Stimulated activated CD8-positive, alpha-beta memory T cell treated with anti-CD3 and anti-CD28 coated beads, Interleukin-7, amount 100 ng/mL, for 4 hours (primary cell): ENCODE measurements around the gene FBXW5.
A peak's percentile ranks its signal among the peaks of the same experiment; 100 is the strongest.

Experiments
- DNase-seq, 2 donors: peaks; one replicate each; pipeline ENCODE4 v3.0.0-alpha.2; 2020; ENCODE audit warnings: low read depth in 2 of 2

FBXW5 gene

DNA sequence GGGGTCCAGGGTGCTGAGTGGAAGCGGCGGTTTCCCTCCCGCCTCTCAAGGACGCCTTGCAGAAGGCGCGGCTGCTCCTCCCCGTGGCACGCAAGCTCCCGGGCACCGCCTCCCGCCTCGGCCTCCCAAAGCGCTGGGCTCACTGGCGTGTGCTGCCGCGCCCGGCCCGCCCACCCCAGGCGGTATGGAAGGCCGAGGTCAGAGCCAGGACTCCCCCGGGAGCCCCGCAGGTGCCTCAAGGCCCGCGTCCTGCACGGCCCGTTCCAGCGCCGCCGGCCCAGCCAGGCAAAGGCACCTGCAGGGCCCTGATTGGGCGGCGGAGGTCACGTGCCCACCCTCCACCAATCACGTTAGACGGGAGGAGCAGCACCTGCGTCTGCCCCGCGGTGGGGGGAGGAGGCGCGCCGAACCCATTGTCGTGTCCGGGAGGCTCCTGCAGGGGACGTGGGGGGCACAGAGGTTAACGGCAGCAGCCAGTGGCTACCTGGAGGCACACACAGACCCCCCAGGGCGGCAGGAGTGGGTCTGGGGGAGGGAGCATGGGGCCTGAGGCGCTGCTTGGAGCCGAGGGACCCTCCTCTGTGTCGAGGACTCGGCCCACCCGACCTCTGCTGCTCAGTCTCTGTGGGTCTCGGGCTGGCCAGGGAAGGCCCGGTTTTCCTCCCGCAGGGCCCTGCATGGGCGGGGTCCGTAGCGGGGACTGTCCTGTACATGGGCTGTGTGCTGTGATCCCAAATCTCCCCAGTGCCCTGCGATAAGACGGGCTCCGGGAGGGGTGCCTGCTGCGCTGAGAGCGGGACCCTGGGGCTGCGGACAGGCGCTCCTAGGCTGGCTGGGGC lies 5.5 kb upstream of the FBXW5 start:
- peak; percentile 93 to 96 for DNase-seq

DNA sequence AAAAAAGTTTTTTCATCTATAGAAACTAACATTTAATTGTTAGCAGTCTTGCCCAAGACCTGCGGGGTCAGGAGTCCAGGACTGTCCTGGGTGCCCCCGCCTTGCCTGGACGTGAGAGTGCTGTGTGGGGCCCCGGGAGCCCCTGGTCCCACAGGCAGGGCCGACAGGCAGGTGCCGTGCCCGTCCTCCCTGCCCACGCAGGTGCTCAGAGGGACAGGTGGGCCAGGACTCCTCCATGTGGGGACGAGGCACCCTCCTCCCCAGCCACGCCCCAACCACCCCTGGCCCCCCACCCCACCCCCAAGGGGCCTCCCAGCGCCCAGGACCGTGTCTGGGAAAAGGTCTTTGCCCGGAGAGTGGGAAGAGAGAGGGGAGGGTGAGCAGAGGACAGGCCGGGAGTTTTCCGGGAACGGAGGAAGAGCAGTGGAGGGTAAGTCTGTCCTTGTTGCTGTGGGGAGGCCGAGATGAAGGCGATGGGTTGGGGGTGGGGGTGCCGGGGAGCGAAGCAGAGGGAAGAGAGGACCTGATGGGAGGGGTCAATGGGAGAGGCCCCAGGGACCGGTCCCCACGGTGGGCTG lies 4.8 kb upstream of the FBXW5 start:
- no peak for DNase-seq

DNA sequence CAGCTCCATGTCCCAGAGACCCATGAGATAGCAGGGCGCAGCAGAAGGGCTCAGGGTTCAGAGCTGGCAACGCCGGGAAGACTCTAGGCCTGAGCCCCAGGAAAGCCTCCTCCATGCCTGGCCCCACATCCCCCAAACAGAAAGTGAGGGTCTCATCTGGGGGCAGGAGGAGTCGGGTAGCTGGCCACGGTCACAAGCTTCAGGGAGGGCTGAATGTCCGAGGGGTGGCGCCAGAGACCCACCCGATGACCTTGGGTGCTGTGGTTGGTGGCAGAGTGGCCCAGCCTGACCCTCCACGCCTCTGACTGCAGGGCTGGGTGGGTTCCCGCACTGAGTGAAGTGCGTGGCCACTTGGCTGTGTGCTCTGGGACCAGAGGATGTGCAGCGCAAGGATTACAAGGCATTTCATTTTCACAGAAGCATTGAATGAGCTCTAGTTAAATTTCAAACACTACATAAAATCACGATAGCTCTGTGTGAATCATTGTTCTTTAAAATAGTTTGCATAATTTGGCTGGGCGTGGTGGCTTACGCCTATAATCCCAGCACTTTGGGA lies 3.5 kb upstream of the FBXW5 start:
- DNase-seq: no peak

DNA sequence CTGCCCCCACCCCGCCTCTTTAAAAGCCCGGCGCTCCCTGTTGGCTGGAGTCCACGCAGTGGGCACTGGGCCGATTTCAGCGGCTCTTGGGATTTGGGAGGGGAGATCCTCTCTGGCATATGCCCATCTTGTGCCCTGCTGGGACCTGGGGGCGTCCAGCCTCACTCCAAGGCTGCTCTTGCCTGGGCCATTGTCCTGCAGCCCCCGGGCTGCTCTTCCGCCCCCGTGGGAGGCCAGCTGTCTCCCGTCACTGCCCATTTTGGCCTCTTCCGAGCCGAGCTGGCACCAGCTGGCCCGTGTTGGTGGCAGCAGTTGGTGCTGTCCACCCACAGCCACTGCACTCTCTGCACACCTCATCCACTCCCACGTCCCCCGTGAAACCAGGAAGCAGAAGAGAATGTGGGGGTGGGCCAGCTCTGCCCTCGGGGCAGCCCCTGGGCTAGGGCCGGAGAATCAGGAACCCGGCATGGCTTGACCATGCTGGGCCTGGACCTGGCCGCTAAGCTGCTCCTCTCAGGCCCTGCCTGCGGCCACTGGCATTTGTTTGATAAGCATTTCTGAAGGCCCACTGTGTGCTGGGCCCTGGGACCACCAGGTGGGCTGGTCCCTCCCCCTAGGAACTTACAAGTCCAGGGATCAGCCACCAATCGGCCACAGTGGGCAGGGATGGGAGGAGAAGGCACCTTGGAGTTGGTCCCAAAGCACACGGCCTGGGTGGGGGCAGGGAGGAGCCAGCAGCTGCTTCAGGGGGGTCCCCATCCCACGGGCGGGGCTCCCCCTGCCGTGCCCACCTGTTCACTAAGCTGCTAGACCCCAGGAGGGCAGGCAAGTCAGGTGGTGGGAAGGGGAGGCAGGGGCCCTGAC lies 2.7 kb upstream of the FBXW5 start:
- DNase-seq: no peak

DNA sequence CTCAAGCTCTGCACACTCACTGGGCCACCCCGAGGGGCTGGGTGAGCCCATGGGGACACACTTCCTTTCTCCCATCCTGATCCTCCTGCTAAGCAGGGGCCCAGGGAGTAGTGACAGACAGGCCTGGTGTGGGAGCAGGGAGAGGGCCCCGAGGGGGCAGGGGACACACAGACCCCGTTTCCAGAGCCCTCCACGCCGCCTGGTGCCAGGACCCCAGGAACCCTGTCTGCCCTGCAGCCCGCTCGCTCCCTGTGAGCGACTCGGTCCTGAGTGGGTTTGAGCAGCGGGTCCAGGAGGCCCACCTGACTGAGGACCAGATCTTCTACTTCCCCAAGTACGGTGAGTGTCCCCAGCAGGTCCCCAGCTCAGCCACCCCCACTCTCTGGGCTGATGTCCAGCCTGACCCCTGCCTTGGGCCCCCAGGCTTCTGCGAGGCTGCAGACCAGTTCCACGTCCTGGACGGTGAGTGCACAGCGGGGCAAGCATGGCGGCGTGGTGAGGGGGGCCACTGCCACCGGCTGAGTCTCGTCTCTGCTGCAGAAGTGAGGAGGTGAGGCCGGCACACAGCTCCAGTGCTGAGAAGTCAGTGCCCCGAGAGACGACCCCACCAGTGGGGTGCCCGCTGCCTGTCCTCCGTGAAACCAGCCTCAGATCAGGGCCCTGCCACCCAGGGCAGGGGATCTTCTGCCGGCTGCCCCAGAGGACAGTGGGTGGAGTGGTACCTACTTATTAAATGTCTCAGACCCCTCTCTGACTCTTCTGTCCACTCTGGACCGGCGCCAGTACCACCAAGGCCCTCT lies 1.9 kb upstream of the FBXW5 start:
- no peak for DNase-seq

DNA sequence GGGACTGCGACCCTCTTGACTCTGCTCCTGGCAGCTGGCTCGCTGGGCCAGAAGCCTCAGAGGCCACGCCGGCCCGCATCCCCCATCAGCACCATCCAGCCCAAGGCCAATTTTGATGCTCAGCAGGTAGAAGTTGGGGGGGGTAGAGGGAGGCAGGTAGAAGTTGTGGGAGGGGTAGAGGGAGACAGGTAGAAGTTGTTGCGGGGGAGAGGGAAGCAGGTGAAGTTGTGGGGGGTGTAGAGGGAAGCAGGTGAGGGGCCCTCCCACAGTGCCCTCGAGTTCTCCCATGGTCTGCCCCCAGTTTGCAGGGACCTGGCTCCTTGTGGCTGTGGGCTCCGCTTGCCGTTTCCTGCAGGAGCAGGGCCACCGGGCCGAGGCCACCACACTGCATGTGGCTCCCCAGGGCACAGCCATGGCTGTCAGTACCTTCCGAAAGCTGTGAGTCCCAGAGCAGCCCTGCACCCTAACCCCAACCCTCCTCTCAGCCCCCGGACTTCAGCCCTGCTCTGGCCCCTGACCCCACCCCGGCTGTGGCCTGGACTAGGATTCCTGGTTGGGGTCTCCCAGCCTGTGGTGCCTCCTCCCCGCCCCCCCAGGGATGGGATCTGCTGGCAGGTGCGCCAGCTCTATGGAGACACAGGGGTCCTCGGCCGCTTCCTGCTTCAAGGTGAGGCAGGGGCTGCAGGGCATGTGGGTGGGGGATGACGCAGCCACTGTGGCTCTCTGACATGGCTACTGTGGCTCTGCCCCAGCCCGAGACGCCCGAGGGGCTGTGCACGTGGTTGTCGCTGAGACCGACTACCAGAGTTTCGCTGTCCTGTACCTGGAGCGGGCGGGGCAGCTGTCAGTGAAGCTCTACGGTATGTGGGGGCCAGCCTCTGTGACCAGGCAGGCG lies 1.0 kb upstream of the FBXW5 start:
- DNase-seq: no peak

DNA sequence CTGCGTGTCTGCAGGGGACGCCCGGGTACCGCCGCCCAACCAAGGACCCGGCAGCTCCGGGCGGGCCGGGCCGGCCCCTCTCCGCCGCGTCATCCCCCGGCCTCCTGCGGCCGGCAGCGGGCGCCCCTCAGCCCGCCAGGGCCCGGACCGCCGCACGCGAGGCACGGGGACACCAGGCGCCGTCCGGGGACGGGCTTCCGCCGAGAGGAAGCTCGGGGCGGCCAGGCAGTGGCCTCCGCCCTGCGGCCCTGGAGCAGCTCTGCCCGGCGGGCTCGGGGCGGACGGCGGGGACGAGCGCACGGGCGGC lies 373 bp downstream of the FBXW5 start:
- DNase-seq: no peak

DNA sequence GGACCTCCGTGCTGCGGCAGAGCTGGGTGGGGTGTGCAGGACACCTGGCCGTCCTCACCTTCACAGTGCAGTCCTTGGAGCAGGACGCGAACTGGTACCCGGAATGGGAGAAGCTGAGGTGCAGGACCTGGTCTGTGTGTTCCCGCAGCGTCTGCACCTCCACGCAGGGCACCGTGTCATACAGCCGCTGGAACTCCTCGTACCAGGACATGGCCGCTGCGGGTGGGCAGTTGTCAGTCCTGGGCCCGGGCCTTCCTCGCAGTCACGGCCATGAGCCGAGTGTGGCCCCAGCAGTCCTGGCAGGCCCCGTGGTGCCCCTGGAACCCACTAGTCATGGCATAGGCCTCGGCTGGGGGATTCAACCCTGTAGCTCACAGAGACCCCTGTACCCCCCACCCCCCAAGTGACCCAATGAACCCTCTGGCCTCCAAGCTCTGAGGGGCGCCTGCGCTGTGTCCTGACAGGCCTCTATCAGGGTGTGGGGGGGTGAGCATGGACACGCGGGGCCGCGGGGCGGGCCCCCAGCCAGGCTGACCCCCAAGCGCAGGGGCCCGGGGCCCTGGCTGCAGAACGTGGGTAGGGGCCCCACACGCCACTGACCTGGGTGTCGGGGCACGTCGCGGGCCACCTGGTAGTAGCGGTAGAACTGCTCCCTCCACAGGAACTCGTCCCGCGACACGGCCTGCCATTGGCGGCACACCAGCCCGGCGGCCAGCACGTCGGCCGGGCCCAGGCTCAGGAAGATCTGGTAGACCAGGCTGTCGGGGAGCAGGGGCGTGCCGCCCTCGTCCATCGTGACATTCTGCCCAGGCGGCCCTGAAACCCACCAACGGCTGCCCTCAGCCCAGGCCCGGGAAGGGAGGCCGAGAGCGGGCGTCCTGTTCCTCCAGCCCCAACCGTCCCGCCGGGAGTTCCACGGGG lies 987 bp downstream of the FBXW5 start:
- peak in 1 of 2 donors; percentile 36 for DNase-seq

DNA sequence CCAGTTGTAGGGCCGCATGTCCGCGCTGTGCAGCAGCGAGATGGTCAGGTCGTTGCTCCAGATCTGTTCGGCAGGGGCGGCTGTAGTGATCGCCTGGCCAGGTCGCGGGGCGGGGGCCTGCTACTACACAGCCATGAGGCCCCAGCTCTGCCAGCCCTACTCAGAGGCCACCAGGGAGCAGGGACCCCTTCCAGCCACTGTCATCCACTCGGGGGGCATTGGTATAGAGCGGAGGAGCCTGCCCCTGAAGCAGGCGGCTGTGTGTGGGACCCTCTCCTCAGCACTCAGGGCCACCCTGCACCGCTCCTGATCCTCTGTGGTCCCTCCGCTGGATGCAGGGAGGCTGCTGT lies 1.7 kb downstream of the FBXW5 start:
- no peak for DNase-seq

DNA sequence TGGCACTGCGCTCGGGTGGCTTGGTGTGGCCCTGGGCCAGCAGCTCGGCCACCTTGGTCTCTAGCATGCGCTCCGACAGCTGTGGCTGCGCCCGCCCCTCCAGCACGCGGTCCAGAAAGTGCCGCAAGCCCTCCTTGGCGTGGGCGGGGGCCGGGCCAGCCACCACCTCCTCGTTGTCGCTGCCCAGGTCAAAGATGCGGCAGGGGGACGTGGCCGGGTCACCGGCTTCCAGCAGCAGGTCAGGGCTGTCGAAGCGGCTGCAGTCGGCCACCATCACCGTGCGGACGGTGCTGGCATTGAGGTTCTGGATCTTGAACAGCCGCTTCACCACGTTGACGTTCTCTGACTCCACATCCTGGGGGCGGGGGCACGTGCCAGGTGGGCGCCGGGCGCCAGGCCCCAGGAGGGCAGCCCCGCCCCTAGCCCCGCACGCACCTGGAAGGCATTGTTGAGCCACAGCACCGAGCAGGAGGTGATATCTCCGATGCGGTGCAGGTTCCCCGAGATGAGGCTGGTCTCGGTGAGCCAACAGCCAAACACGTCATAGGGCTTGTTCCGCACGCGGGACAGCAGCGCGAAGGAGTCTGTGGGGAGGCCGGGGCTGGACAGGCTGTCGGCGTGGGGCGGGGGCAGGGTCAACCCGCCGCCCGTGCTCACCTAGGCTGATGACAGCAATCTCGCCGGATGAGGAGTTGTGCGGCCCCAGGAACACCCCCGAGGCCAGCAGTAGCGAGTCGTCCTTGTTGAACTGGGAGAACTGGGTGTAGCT lies 2.2 kb downstream of the FBXW5 start:
- DNase-seq: no peak

DNA sequence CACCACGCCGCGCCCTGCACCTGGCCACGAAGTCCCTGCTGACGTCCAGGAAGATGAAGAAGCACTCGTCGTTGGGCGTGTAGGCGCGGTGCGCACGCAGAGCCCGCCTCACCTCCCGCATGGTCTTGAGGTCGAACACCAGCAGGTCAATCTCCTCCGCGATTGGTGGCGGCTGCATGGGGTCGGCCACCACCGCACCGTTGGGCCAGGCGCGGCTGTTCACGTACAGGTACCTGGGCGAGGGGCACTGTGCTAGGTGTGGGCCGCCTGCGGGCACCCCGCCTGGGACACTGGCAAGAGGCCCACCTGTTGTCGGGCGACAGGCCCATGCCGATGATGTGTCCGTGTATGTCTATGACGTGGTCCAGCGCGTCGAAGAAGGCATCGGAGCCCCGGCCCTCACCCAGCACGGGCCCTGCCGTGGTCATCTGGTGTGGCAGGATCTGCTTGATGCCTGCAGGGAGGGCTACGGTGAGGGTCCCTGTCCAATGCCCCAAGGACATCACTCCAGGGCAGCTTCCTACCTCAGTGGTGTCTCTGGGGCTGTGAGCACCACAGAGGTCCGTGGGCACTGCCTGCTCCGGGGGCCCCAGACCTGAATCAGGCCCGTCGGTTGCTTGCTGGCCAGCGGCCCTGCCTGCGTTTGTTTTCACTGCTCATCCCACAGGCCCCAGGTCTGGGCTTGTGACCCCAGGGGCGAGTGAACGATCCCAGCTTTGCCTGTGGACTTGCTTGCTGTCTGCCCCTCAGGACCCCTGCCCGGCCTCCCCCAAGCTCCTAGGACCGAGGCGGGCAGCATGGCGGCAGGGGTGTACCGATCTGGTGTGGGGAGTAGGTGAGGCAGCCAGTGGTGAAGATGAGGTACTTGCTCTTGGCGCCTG lies 3.1 kb downstream of the FBXW5 start:
- no peak for DNase-seq

DNA sequence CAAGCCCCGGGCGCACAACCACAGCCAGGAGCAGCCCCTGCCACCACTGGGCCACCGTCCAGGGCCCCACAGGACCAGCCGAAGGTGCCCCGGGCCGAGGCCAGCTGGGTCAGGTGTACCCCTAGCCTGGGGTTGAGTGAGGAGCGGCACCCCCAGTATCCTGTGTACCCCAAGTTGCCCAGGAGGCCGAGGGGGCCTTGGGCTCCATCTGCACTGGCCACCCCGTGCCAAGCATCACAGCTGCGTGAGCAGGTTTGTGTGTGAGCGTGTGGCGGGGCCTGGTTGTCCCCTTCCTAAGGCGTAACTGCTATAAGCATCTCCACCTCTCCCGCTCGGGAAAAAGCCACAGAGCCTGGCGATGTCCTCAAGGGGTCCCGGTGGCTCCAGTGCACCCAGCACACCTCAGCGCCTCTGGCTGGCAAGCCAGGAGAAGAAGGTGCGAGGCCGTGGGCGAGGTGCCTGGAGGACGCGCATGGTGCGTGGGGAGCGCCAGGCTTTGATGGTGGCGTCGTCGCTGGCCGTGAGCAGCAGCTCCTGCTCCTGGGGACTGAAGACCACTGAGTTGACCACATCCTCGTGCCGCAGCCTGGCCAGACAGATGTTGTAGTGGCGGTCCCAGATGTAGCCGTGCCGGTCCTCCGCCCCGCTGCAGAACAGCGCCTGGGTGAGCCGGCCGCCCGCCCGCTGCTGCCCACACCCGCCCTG lies 3.9 kb downstream of the FBXW5 start:
- no peak for DNase-seq

DNA sequence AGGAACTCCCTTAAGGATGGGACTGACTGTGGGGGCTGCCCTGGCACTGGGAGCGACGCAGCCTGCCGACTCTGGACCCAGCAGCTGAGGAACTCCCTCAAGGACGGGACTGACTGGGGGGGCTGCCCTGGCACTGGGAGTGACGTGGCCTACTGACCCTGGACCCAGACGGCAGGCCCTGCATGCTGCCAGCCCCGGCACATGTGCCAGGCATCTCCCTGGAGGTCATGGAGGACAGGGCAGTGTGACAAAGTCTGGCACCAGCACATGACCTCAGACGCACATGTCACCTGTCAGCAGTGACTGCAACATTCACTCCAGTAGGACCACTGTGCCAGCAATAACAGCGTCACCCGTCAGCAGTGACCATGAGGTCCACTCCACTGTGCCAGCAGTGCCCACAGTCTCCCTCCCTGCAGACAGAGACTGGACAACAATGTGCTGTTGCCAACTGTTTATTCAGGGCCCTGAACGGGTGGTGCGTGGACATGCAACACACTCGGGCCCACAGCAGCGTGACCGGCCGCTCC lies 4.5 kb downstream of the FBXW5 start:
- no peak for DNase-seq

DNA sequence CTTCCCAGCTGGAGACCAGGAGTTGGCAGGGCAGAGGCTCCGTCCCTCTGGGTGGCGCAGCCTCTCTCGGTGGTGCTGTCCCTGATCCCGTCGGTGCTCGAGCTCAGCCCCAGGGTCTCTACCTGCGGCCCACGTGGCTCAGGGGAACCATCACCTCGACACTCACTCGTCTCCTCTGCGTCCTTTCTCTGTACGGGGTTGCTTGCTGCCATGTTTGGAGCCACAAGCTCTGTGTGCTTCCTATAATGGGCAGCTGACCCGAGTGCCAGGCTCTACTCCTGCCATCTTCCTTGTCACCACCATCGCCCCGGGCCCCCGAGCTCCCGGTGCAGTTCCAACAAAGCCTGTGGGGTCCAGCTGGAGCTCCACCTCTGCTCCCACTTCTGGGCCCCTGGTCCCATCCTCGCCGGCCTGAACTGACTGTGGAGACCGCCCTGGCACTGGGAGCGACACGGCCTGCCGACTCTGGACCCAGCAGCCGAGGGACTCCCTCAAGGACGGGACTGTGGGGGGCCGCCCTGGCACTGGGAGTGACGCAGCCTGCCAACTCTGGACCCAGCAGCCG lies 5.0 kb downstream of the FBXW5 start:
- no peak for DNase-seq

DNA sequence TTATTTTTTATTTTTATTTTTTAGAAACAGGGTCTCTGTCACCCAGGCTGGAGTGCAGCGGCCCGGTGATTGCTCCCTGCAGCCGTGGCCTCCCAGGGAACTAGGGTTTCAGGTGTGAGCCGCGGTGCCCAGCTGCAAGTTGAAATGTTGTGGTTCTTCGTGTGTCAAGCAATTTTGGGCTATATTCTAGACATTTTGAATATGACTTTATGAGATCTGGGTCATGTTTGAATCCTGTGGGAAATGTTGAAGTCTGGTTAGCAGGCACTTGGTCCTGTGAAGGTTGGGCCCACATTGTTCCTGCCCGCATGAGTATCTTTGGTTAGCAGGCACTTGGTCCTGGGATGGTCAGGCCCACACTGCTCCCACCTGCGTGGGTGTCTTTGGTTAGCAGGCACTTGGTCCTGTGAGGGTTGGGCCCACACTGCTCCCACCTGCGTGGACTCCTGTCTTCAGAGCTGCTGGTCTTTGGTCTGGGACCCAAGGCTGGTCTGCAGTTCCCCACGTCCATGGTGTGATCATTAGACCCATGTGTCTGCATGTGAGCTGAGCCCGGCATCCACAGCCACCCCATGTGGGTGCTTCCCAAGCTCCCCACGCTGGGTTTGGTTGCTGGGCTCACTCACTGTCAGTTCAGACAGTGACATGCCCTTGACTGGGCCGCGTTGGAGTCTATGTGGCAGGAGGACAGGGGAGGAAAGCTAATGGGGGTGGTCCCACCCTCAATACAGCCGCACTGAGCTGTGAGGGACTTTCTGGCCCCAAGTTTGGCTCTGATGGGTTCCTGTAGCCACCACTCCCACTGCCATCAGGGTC lies 7.1 kb downstream of the FBXW5 start:
- DNase-seq: no peak

DNA sequence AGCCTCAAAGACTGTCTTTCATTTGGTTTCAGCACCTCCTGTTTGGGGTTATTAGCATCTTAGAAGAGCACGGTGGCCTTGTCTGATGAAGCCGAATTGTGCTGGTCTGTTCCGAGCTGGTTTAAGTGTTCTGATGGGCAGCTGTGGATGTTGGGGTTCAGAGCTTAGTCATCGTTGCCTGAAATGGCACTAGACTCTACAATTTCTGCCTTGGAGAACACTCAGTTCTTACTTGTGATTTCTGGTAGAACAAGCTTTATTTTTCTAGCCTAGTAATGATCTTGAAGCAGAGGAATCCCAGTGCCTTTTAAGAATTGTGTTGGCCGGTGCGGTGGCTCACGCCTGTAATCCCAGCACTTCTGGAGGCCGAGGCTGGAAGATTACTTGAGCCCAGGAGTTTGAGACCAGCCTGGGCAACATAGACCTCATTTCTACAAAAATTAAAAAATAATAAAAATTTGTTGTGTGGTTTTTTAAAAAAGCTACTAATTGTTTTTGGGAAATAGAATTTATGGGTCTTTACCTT lies 7.8 kb downstream of the FBXW5 start:
- no peak for DNase-seq
